HCT116 (cell line): ENCODE results near the gene ABCB1. TPM values are rescaled to one million over a fixed set of nuclear protein-coding genes. Genes with fewer than 3 reads are reported as not detected.

ENCODE experiments used
- ATAC-seq: fragments of 200-7000 bp; cut with Tn5 transposase; 2 replicates; pipeline ENCODE4 v1.9.1; 2020; ENCODE audit warnings: mild to moderate bottlenecking, moderate library complexity
- BruUV-seq: library from RNA; stranded (reverse); fragments of 400-500 nt; replicated peaks from 2 replicates; lab custom pipeline; 2021; lab: Mats Ljungman, UMichigan
- CTCF ChIA-PET: fragments of 300-600 bp; sonication (Branson Sonifier 250); formaldehyde crosslinking; loops from one replicate; lab custom pipeline; 2021; ENCODE audit warnings: antibody characterized with exemption; lab: Charles Lee
- POLR2A ChIA-PET: fragments of 300-600, 350-600 bp; sonication (Branson Sonifier 250); formaldehyde crosslinking; loops from one replicate; lab custom pipeline; 2021; ENCODE audit warnings: antibody characterized with exemption; lab: Charles Lee
- RAD21 ChIA-PET, 2 experiments: fragments of 300-600 bp; sonication (Branson Sonifier 250); formaldehyde crosslinking; loops; one replicate each; lab custom pipeline; 2023; ENCODE audit warnings: low total read pairs in 2 of 2; ENCODE audit not compliant: uncharacterized antibody in 2 of 2, unreplicated experiment in 2 of 2, low non-redundant PET in 1 of 2; lab: Charles Lee
- DNase-seq: peaks from one replicate; pipeline ENCODE4 v3.0.0-alpha.2; 2010; ENCODE audit warnings: low read depth, low spot score
- H2AFZ ChIP-seq: fragments of 200-600 bp; shearing (Covaris generic), sonication (generic); 2 replicates; pipeline ENCODE4 v1.6.1; 2017; ENCODE audit warnings: low read depth, mixed run types, mixed read lengths, antibody characterized with exemption, low read length; ENCODE audit not compliant: poor library complexity, severe bottlenecking
- H3K27ac ChIP-seq: 2 replicates; pipeline ENCODE4 v1.5.1; 2012; ENCODE audit warnings: low read depth, low read length
- H3K27me3 ChIP-seq: fragments of 200-600 bp; sonication (generic); 2 replicates; pipeline ENCODE4 v1.6.1; 2016; ENCODE audit warnings: mixed run types, low read length, mixed read lengths; ENCODE audit not compliant: insufficient read depth
- H3K36me3 ChIP-seq, 2 experiments: fragments of 200-500 bp in 1 of 2; fragments of 200-600 bp in 1 of 2; sonication (Bioruptor generic) in 1 of 2; sonication (generic) in 1 of 2; 2 replicates each; pipeline versions ENCODE4 v1.5.1 to v1.6.1; 2014 to 2016; ENCODE audit warnings: low read length in 2 of 2, inconsistent platforms in 1 of 2, mixed read lengths in 1 of 2, mixed run types in 1 of 2; ENCODE audit not compliant: insufficient read depth in 2 of 2, control insufficient read depth in 1 of 2
- H3K4me1 ChIP-seq, 2 experiments: fragments of 200-600 bp in 1 of 2; sonication (generic) in 1 of 2; 2 replicates each; pipeline versions ENCODE4 v1.5.1 to v1.6.1; 2012 to 2017; ENCODE audit warnings: low read length in 2 of 2, inconsistent platforms in 1 of 2, mild to moderate bottlenecking in 1 of 2, mixed read lengths in 1 of 2, mixed run types in 1 of 2, moderate library complexity in 1 of 2; ENCODE audit not compliant: insufficient read depth in 2 of 2, control insufficient read depth in 1 of 2
- H3K4me2 ChIP-seq: fragments of 200-600 bp; sonication (generic); 2 replicates; pipeline ENCODE4 v1.6.1; 2017; ENCODE audit warnings: mixed run types, low read length, mixed read lengths
- H3K4me3 ChIP-seq, 2 experiments: fragments of 200-600 bp in 1 of 2; sonication (generic) in 1 of 2; replicated peaks in 1 of 2; 2 replicates each; pipeline ENCODE4 v1.5.1; 2011 to 2016; ENCODE audit warnings: low read length in 2 of 2, control low read depth in 1 of 2, low read depth in 1 of 2, mild to moderate bottlenecking in 1 of 2, mixed read lengths in 1 of 2, mixed run types in 1 of 2
- H3K79me2 ChIP-seq: fragments of 200-600 bp; sonication (generic); 2 replicates; pipeline ENCODE4 v1.6.1; 2017; ENCODE audit warnings: mild to moderate bottlenecking, mixed run types, low read length, moderate library complexity, mixed read lengths; ENCODE audit not compliant: insufficient read depth
- H3K9ac ChIP-seq: fragments of 200-600 bp; sonication (generic); 2 replicates; pipeline ENCODE4 v1.6.1; 2016; ENCODE audit warnings: low read length, mixed read lengths
- H3K9me2 ChIP-seq: fragments of 200-600 bp; sonication (generic), shearing (Covaris generic); 2 replicates; pipeline ENCODE4 v1.6.1; 2017; ENCODE audit warnings: mixed run types, mild to moderate bottlenecking, moderate library complexity; ENCODE audit not compliant: insufficient read depth
- H3K9me3 ChIP-seq, 2 experiments: fragments of 200-500 bp in 1 of 2; fragments of 200-600 bp in 1 of 2; sonication (Bioruptor generic) in 1 of 2; sonication (generic) in 1 of 2; 2 replicates each; pipeline ENCODE4 v1.6.1; 2014 to 2017; ENCODE audit warnings: low read length in 2 of 2, mixed read lengths in 2 of 2, inconsistent platforms in 1 of 2, low read depth in 1 of 2, mild to moderate bottlenecking in 1 of 2, mixed run types in 1 of 2, moderate library complexity in 1 of 2; ENCODE audit not compliant: control insufficient read depth in 1 of 2, insufficient read depth in 1 of 2
- H4K20me1 ChIP-seq: fragments of 200-600 bp; sonication (generic), shearing (Covaris generic); 2 replicates; pipeline ENCODE4 v1.6.1; 2017; ENCODE audit warnings: mixed run types, mild to moderate bottlenecking, moderate library complexity; ENCODE audit not compliant: insufficient read depth
- CBX3 ChIP-seq: IDR thresholded peaks from 2 replicates; pipeline ENCODE4 v1.6.1; 2012; ENCODE audit warnings: low read depth
- CTCF ChIP-seq, 3 experiments: fragments of 200-600 bp in 1 of 3; sonication (generic) in 1 of 3; IDR thresholded peaks in 2 of 3; conservative IDR thresholded peaks in 1 of 3; 2 replicates each; pipeline ENCODE4 v1.5.1; 2012 to 2017; ENCODE audit warnings: low read depth in 2 of 3, low read length in 2 of 3, antibody characterized with exemption in 1 of 3, borderline replicate concordance in 1 of 3, control low read depth in 1 of 3, mild to moderate bottlenecking in 1 of 3, mixed read lengths in 1 of 3, mixed run types in 1 of 3, moderate library complexity in 1 of 3; ENCODE audit not compliant: insufficient read depth in 1 of 3
- EZH2phosphoT487 ChIP-seq: fragments of 200-600 bp; IDR thresholded peaks from 2 replicates; pipeline ENCODE4 v1.6.1; 2018; ENCODE audit warnings: antibody characterized with exemption, borderline replicate concordance
- POLR2A ChIP-seq: IDR thresholded peaks from 2 replicates; pipeline ENCODE4 v1.7.0; 2011; ENCODE audit warnings: borderline replicate concordance; ENCODE audit not compliant: insufficient read depth, insufficient read length; ENCODE audit errors: extremely low read depth
- RAD21 ChIP-seq: IDR thresholded peaks from 2 replicates; pipeline ENCODE4 v1.6.1; 2012; ENCODE audit warnings: low read depth, mild to moderate bottlenecking
- REST ChIP-seq: IDR thresholded peaks from 2 replicates; pipeline ENCODE4 v1.6.1; 2012; ENCODE audit warnings: low read depth
- YY1 ChIP-seq: IDR thresholded peaks from 2 replicates; pipeline ENCODE4 v1.6.1; 2011; ENCODE audit warnings: low read length, low read depth, moderate library complexity, mild to moderate bottlenecking; ENCODE audit not compliant: insufficient replicate concordance; ENCODE audit errors: extremely low read depth
- ZNF274 ChIP-seq: fragments of 200-500 bp; sonication (Bioruptor generic); IDR thresholded peaks from 2 replicates; pipeline ENCODE4 v1.6.1; 2014; ENCODE audit warnings: mild to moderate bottlenecking, low read depth, low read length, inconsistent platforms
- intact Hi-C: fragments of 100-400 bp; cut with micrococcal nuclease; formaldehyde crosslinking; loops from 2 replicates; pipeline ENCODE4 v1.10.0; 2022
- total RNA-seq: library from RNA; stranded (reverse); gene quantifications from one replicate; pipeline ENCODE4 v1.2.1, GENCODE V29; 2021; ENCODE audit not compliant: unreplicated experiment

Gene ABCB1
- total RNA-seq, 1 experiment from 2014 or later = 1.8 TPM

- CTCF ChIA-PET = no interaction called here
- no peaks in the 10 kb centered on the region for H3K9me3 ChIP-seq
Measured at GRCh38 chr7:87538052-87538451, 62.6 kb downstream of the ABCB1 start.

More at GRCh38 chr7:87538052-87538451, 62.6 kb downstream of the ABCB1 start:
- H3K79me2 ChIP-seq = no peaks in the 10 kb centered on the region
- BruUV-seq = no TSS peak
- no peak overlapping the region for H3K4me2 ChIP-seq
- no peak overlapping the region for H2AFZ ChIP-seq
- H3K9me2 ChIP-seq = no peaks in the 10 kb centered on the region
- H3K27me3 ChIP-seq = no peaks in the 10 kb centered on the region
- H3K4me1 ChIP-seq = no peaks in the 10 kb centered on the region
- no peak overlapping the region for H3K9ac ChIP-seq
- DNase-seq (no peak), ATAC-seq (no peak)
- no peak overlapping the region for H3K27ac ChIP-seq
- no peaks in the 10 kb centered on the region for H4K20me1 ChIP-seq
- ChIA-PET RAD21 (no interaction called here), POLR2A (no interaction called here)
- TF ChIP-seq YY1 (no peak), EZH2phosphoT487 (no peak), POLR2A (no peak), REST (no peak), CTCF (IDR thresholded peaks at IDR 0.05 in 2 of 3, conservative IDR thresholded peaks at IDR 0.05 in 1 of 3; ENCODE audit: borderline replicate concordance in 1 of 3, insufficient read depth in 1 of 3, low read depth in 2 of 3, low read length in 2 of 3) (no peak), RAD21 (no peak), CBX3 (no peak), ZNF274 (no peak)
- no peaks in the 10 kb centered on the region for H3K36me3 ChIP-seq
- no peak overlapping the region for H3K4me3 ChIP-seq
- intact Hi-C loops = no loop called here
